B cell (primary cell): ENCODE data around the gene PSMC6. TPM values are rescaled to one million over a fixed set of nuclear protein-coding genes. Genes with fewer than 3 reads are reported as not detected.

Source experiments
- ATAC-seq: fragments of 200-7000 bp; cut with Tn5 transposase; one replicate; pipeline ENCODE4 v1.10.0; 2021; ENCODE audit warnings: low read depth, mild to moderate bottlenecking, moderate number of reproducible peaks, moderate library complexity
- CTCF ChIA-PET: fragments of 350-600 bp; sonication (Branson Sonifier 250); formaldehyde crosslinking; loops from one replicate; lab custom pipeline; 2021; ENCODE audit warnings: antibody characterized with exemption, inconsistent platforms; lab: Charles Lee
- POLR2A ChIA-PET: fragments of 350-600 bp; sonication (Branson Sonifier 250); formaldehyde crosslinking; loops from one replicate; lab custom pipeline; 2021; ENCODE audit warnings: antibody characterized with exemption; lab: Charles Lee
- DNase-seq: peaks from one replicate; pipeline ENCODE4 v3.0.0; 2013
- H2AFZ ChIP-seq: 2 replicates; pipeline ENCODE4 v1.6.1; 2012; ENCODE audit warnings: mild to moderate bottlenecking, low read depth, low read length; ENCODE audit not compliant: insufficient read depth, poor library complexity, severe bottlenecking
- H3K27ac ChIP-seq, 2 donors: 1 replicate in 1 of 2; 2 replicates in 1 of 2; pipeline ENCODE4 v1.5.1; 2012 to 2013; ENCODE audit warnings: low read length in 2 of 2, mild to moderate bottlenecking in 2 of 2, moderate library complexity in 1 of 2
- H3K27me3 ChIP-seq, 4 experiments: fragments of 200-600 bp in 1 of 4; sonication (generic) in 1 of 4; replicated peaks in 1 of 4; 1 replicate in 2 of 4; 2 replicates in 2 of 4; pipeline versions ENCODE4 v1.6.1 to v1.7.0; 2013 to 2016; ENCODE audit warnings: low read length in 3 of 4, mild to moderate bottlenecking in 2 of 4, mixed read lengths in 1 of 4, moderate library complexity in 1 of 4; ENCODE audit not compliant: insufficient read depth in 4 of 4, control insufficient read depth in 3 of 4; ENCODE audit errors: control extremely low read depth in 1 of 4
- H3K36me3 ChIP-seq, 2 experiments: replicated peaks in 1 of 2; 1 replicate in 1 of 2; 2 replicates in 1 of 2; pipeline versions ENCODE4 v1.6.1 to v1.7.1; 2013; ENCODE audit warnings: low read length in 1 of 2; ENCODE audit not compliant: insufficient read depth in 2 of 2, control insufficient read depth in 1 of 2; ENCODE audit errors: control extremely low read depth in 1 of 2, extremely low read depth in 1 of 2
- H3K4me1 ChIP-seq, 2 donors: fragments of 200-600 bp in 1 of 2; sonication (generic) in 1 of 2; 1 replicate in 1 of 2; 2 replicates in 1 of 2; pipeline versions ENCODE4 v1.5.1 to v1.6.1; 2013 to 2017; ENCODE audit warnings: low read length in 2 of 2; ENCODE audit not compliant: control insufficient read depth in 2 of 2, insufficient read depth in 2 of 2
- H3K4me2 ChIP-seq: replicated peaks from 2 replicates; pipeline ENCODE3; 2012; ENCODE audit warnings: mild to moderate bottlenecking, low read depth, low read length; ENCODE audit not compliant: poor library complexity, severe bottlenecking
- H3K4me3 ChIP-seq, 5 experiments: fragments of 200-600 bp in 1 of 5; sonication (generic) in 1 of 5; 1 replicate in 3 of 5; 2 replicates in 2 of 5; pipeline versions ENCODE4 v1.5.1 to v1.7.0; 2011 to 2016; ENCODE audit warnings: low read length in 4 of 5, mild to moderate bottlenecking in 4 of 5, low read depth in 2 of 5, control low read depth in 1 of 5, moderate library complexity in 1 of 5; ENCODE audit not compliant: insufficient read depth in 1 of 5; ENCODE audit errors: control extremely low read depth in 1 of 5, extremely low read depth in 1 of 5
- H3K79me2 ChIP-seq: fragments of 200-600 bp; sonication (generic); one replicate; pipeline ENCODE4 v1.6.0; 2016; ENCODE audit warnings: low read length; ENCODE audit not compliant: control insufficient read depth, insufficient read depth
- H3K9ac ChIP-seq: fragments of 200-600 bp; sonication (generic); 2 replicates; pipeline ENCODE4 v1.6.1; 2017; ENCODE audit warnings: mild to moderate bottlenecking, low read length, moderate library complexity
- H3K9me3 ChIP-seq, 3 donors: one replicate each; pipeline versions ENCODE4 v1.6.1 to v1.7.1; 2013; ENCODE audit warnings: low read length in 2 of 3; ENCODE audit not compliant: control insufficient read depth in 2 of 3, insufficient read depth in 1 of 3; ENCODE audit errors: control extremely low read depth in 1 of 3
- H4K20me1 ChIP-seq: 2 replicates; pipeline ENCODE4 v1.6.0; 2012; ENCODE audit warnings: mild to moderate bottlenecking, low read length; ENCODE audit not compliant: insufficient read depth, control insufficient read depth, poor library complexity, severe bottlenecking
- H3K27ac Mint-ChIP-seq: one replicate; pipeline ENCODE4 v1.8.0; 2021; ENCODE audit warnings: mixed read lengths
- H3K27me3 Mint-ChIP-seq: one replicate; pipeline ENCODE4 v1.8.0; 2021; ENCODE audit warnings: mixed read lengths
- H3K4me1 Mint-ChIP-seq: one replicate; pipeline ENCODE4 v1.8.0; 2021; ENCODE audit warnings: mixed read lengths
- H3K4me3 Mint-ChIP-seq: one replicate; pipeline ENCODE4 v1.8.0; 2021; ENCODE audit warnings: mixed read lengths
- H3K9me3 Mint-ChIP-seq: one replicate; pipeline ENCODE4 v1.8.0; 2022; ENCODE audit warnings: mixed read lengths; ENCODE audit not compliant: insufficient read depth
- EZH2 ChIP-seq: IDR thresholded peaks from 2 replicates; pipeline ENCODE4 v1.6.1; 2012; ENCODE audit warnings: borderline replicate concordance, low read depth, mild to moderate bottlenecking, moderate library complexity, low read length; ENCODE audit not compliant: insufficient read depth, poor library complexity, severe bottlenecking
- WGBS: methylation state at CpG from one replicate; pipeline ENCODE4 v1.1.5; 2013; ENCODE audit warnings: missing lambda C conversion rate; ENCODE audit not compliant: insufficient coverage; 5-methylcytosine and 5-hydroxymethylcytosine counted together
- intact Hi-C: fragments of 100-400 bp; cut with micrococcal nuclease; formaldehyde crosslinking; loops from one replicate; pipeline ENCODE4 v1.10.0; 2022
- polyA plus RNA-seq: library from polyadenylated mRNA; depleted of rRNA; stranded (reverse); fragments of >200 nt; gene quantifications from 2 replicates; pipeline ENCODE4 v1.2.3, GENCODE V29; 2012
- total RNA-seq, 2 donors: library from RNA; stranded (reverse); fragments of 120-200 nt in 1 of 2; gene quantifications; 1 replicate in 1 of 2; 2 replicates in 1 of 2; pipeline versions ENCODE4 v1.2.3 to v1.2.4, GENCODE V29; 2013 to 2022
- TF ChIP-seq, protein P1 (sequence below): fragments of 200-600 bp; IDR thresholded peaks from one replicate; pipeline ENCODE4 v1.8.0; 2022; ENCODE audit warnings: antibody characterized with exemption, mild to moderate bottlenecking

Gene PSMC6
- total and polyA plus RNA-seq, 2 donors (not counting 1 experiment from before 2014, with no cell fraction given): 35.6 to 75.3 TPM

DNA sequence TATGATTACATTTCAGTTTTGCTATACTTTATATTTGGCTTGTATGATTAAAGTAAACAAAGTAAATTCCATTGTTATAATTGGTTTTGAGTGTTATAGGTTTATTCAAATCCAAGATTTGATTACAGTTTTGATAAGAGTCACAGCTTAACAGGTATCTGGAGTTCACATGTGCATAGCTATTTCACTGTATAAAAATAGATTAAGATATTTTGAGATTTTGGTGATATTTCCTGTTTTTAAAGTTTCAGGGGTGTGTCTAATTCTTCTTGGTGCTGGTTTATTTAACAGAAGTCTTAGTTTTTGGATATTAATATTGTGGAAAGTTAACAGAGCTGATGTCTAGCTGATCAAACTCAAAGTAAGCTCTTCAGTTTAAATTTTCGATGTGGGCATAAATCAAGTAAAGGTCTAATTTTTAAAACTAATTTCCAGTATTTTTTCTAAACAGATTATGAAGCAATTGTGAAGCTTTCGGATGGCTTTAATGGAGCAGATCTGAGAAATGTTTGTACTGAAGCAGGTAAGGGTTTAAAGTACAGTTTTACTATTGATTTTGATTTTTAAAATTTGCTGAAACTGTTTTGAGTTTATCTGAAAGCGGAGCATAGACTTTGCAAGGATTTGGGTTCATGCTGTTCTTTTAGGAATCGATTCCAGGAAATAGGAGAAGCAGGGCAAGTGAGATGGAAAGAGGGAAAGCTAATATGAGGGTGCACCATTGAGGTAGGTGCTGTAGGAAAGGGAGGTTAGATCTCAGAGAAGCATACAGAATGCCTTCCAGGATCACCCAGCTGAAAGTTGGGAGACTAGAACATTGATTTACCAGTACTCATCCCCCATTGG is 16.7 kb downstream of the PSMC6 start:
- no peak for DNase-seq
- H3K4me3 Mint-ChIP-seq: peak overlapping the region; percentile 59
- peak overlapping the region; percentile 62 for H3K27ac Mint-ChIP-seq
- Histone ChIP-seq H3K4me3 (peak overlapping the region; percentile 26 to 66 (median 44)), H2AFZ (no peak overlapping the region), H3K27ac (peak overlapping the region; percentile 20 to 80), H3K9me3 (no peaks in the 10 kb centered on the region), H3K36me3 (peaks cover 3 to 34% of the 10 kb centered on the region in 2 experiments), H3K79me2 (peaks cover 62% of the 10 kb centered on the region), H3K27me3 (no peaks in the 10 kb centered on the region), H3K9ac (peak overlapping the region; percentile 74), H4K20me1 (no peaks in the 10 kb centered on the region), H3K4me1 (peaks cover 31 to 46% of the 10 kb centered on the region in 2 donors), H3K4me2 (peak overlapping the region; percentile 75)
- no peak for TF ChIP-seq EZH2
- TF ChIP-seq, protein P1, sequence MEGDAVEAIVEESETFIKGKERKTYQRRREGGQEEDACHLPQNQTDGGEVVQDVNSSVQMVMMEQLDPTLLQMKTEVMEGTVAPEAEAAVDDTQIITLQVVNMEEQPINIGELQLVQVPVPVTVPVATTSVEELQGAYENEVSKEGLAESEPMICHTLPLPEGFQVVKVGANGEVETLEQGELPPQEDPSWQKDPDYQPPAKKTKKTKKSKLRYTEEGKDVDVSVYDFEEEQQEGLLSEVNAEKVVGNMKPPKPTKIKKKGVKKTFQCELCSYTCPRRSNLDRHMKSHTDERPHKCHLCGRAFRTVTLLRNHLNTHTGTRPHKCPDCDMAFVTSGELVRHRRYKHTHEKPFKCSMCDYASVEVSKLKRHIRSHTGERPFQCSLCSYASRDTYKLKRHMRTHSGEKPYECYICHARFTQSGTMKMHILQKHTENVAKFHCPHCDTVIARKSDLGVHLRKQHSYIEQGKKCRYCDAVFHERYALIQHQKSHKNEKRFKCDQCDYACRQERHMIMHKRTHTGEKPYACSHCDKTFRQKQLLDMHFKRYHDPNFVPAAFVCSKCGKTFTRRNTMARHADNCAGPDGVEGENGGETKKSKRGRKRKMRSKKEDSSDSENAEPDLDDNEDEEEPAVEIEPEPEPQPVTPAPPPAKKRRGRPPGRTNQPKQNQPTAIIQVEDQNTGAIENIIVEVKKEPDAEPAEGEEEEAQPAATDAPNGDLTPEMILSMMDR: no peak
- no peaks in the 10 kb centered on the region for H3K9me3 Mint-ChIP-seq
- ChIA-PET POLR2A (no interaction called here), CTCF (interaction anchor here (0.6 to 1.2 kb wide), 4 partner anchors 11 to 424 kb away, joined by 3 to 4 read pairs (median 4); no protein-coding TSS in a partner anchor)
- intact Hi-C loops: no loop called here
- WGBS: 100% methylated on average over 3 of the region's 4 CpGs
- ATAC-seq: no peak
- peaks cover 51% of the 10 kb centered on the region for H3K4me1 Mint-ChIP-seq
- no peaks in the 10 kb centered on the region for H3K27me3 Mint-ChIP-seq

DNA sequence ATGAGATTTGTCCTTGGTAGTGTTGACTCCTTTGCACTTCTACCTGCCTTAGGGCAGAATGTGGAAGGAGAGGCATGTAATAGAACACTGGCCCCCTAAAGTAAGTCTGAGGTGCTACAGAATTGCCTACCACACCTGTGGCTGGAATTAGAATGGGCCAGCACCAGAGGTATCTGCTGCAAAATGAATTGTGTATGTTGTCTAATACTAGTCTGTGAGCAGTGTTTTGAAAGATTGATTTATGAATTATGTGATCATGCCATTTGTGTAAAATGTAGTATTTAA is 17.3 kb downstream of the PSMC6 start:
- peak overlapping the region; percentile 61 for H3K27ac Mint-ChIP-seq
- CTCF ChIA-PET: interaction anchor here (0.6 to 0.9 kb wide), 2 partner anchors 110 to 424 kb away, joined by 3 to 4 read pairs; no protein-coding TSS in a partner anchor
- peak overlapping the region; percentile 74 for H3K9ac ChIP-seq

More for the DNA sequence above, 17.3 kb downstream of the PSMC6 start:
- H3K4me3 Mint-ChIP-seq: peak overlapping the region; percentile 59
- DNase-seq (peak; percentile 23), ATAC-seq (peak; percentile 57)
- H3K9me3 Mint-ChIP-seq: no peaks in the 10 kb centered on the region
- H3K4me1 Mint-ChIP-seq: peaks cover 52% of the 10 kb centered on the region
- H3K9me3 ChIP-seq: no peaks in the 10 kb centered on the region
- no peaks in the 10 kb centered on the region for H3K27me3 ChIP-seq
- H3K4me3 ChIP-seq: peak overlapping the region in 4 of 5 experiments; percentile 42 to 66 (median 50)
- H3K27me3 Mint-ChIP-seq: no peaks in the 10 kb centered on the region
- peaks cover 64% of the 10 kb centered on the region for H3K79me2 ChIP-seq
- peaks cover 31 to 46% of the 10 kb centered on the region in 2 donors for H3K4me1 ChIP-seq
- no peaks in the 10 kb centered on the region for H4K20me1 ChIP-seq
- H2AFZ ChIP-seq: no peak overlapping the region
- intact Hi-C loops: no loop called here
- POLR2A ChIA-PET: no interaction called here
- TF ChIP-seq EZH2: no peak
- TF ChIP-seq, protein P1: peak; percentile 13
- peak overlapping the region; percentile 20 to 80 for H3K27ac ChIP-seq
- H3K36me3 ChIP-seq: peaks cover 3 to 29% of the 10 kb centered on the region in 2 experiments
- H3K4me2 ChIP-seq: peak overlapping the region; percentile 75
